Heart left ventricle (tissue), 13 donors: ENCODE data around the gene EPN2.

Experiments used
- CTCF ChIP-seq, 12 donors: fragments of 200-600 bp; sonication (generic) in 4 of 12; IDR thresholded peaks; one replicate each; pipeline versions ENCODE4 v1.5.0 to v1.8.0; 2018 to 2022; ENCODE audit warnings: antibody characterized with exemption in 12 of 12, mild to moderate bottlenecking in 5 of 12
- POLR2A ChIP-seq, 2 donors: fragments of 450-650 bp; IDR thresholded peaks; one replicate each; pipeline ENCODE4 v1.6.1; 2017; ENCODE audit warnings: antibody characterized with exemption in 2 of 2, mild to moderate bottlenecking in 2 of 2, moderate library complexity in 2 of 2
- donor health status: ischemic (EF 13 %, LVEDD 7.1; RV severe dilation, severe dysfunction).
- donor health status: DM: no; HTN: yes; CAD: no.
- donor health status: DM: no; HTN: no; CAD: no.
- donor health status: ischemic (EF 25% LVEDD 6.9; RV normal size, moderate dysfunction).
- donor health status: ischemic (EF 25% LVEDD 5.7; RV mildly dilated, moderate dysfunction).
- donor health status: ischemic (EF 35%, LVEDD 5.7; RV mildly dilated, moderate dysfunction).
- donor health status: nonischemic (EF 11% LVEDD 7.7; RV severe dilation, severe dysfunction).
- donor health status: DM: yes; HTN: yes; CAD: no.
- donor health status: PGD.
- donor health status: ischemic (EF 29% LVEDD 5.4; RV normal size, mild dysfunction).
- donor health status: nonischemic (EF 23%, LVEDD 6.1; RV moderate dilation, normal function).

- no peak for TF ChIP-seq CTCF (IDR thresholded peaks at IDR 0.05)
- TF ChIP-seq POLR2A (IDR thresholded peaks at IDR 0.05): no peak
Measured at GRCh38 chr17:19368229-19368628, 131.1 kb downstream of the EPN2 start.
